Erythroblast (primary cell): ENCODE data around the gene IL32.
"Not testable (repeated sequence)": the region's sequence is repeated elsewhere in the genome, so short reads cannot be mapped to it uniquely, and the experiment has no call there.

Experiments
- DNase-seq, 2 experiments: peaks; one replicate each; lab custom pipeline; 2025; lab: John Stamatoyannopoulos, UW
- GATA1 ChIP-seq: IDR thresholded peaks from 2 replicates; pipeline ENCODE4 v1.6.1; 2011; ENCODE audit warnings: low read depth, mild to moderate bottlenecking, control low read depth, low read length, moderate library complexity
- POLR2A ChIP-seq: IDR thresholded peaks from 2 replicates; pipeline ENCODE4 v1.6.1; 2011; ENCODE audit warnings: mild to moderate bottlenecking, low read length

Gene IL32

GRCh38 chr16:3060339-3061127, 4.9 kb upstream of the IL32 start:
- TF ChIP-seq GATA1: no peak
- TF ChIP-seq POLR2A: no peak
- no peak for DNase-seq

GRCh38 chr16:3062553-3062952, 2.9 kb upstream of the IL32 start:
- DNase-seq: no peak
- no peak for TF ChIP-seq GATA1

- TF ChIP-seq GATA1 (no peak), POLR2A (no peak)
- DNase-seq: peak in 1 of 2 experiments; percentile 53
These were observed 1.6 kb upstream of the IL32 start for GRCh38 chr16:3063625-3064386.

- TF ChIP-seq GATA1 (no peak), POLR2A (no peak)
- DNase-seq: no peak
These were observed 451 bp downstream of the IL32 start for GRCh38 chr16:3065742-3066439.

GRCh38 chr16:3066440-3066748, 954 bp downstream of the IL32 start:
- no peak for DNase-seq
- TF ChIP-seq POLR2A (no peak), GATA1 (no peak)

- no peak for TF ChIP-seq GATA1
- no peak for TF ChIP-seq POLR2A
- DNase-seq: no peak
These were observed 3.0 kb downstream of the IL32 start for GRCh38 chr16:3068487-3068886.

- DNase-seq: not testable (repeated sequence)
These were observed 3.7 kb downstream of the IL32 start for GRCh38 chr16:3069146-3069545.

GRCh38 chr16:3070608-3071111, 5.2 kb downstream of the IL32 start:
- DNase-seq: no peak

GRCh38 chr16:3071655-3072054, 6.2 kb downstream of the IL32 start:
- DNase-seq: no peak
- no peak for TF ChIP-seq POLR2A
- TF ChIP-seq GATA1: no peak

More at GRCh38 chr16:3070608-3071111, 5.2 kb downstream of the IL32 start:
- TF ChIP-seq POLR2A: no peak
- no peak for TF ChIP-seq GATA1

GRCh38 chr16:3072148-3072547, 6.7 kb downstream of the IL32 start:
- DNase-seq: not testable (repeated sequence)

GRCh38 chr16:3072576-3073263, 7.3 kb downstream of the IL32 start:
- not testable (repeated sequence) for DNase-seq

GRCh38 chr16:3073448-3073847, 8.0 kb downstream of the IL32 start:
- DNase-seq: no peak
- no peak for TF ChIP-seq GATA1

- TF ChIP-seq POLR2A (no peak), GATA1 (no peak)
These were observed 9.6 kb downstream of the IL32 start for GRCh38 chr16:3074860-3075522.

More at GRCh38 chr16:3074860-3075522, 9.6 kb downstream of the IL32 start:
- DNase-seq: no peak
